Stimulated activated CD4-positive, alpha-beta T cell treated with anti-CD3 and anti-CD28 coated beads, Interleukin-15, amount 100 ng/mL, for 1 hour (primary cell): Measurements from ENCODE around the gene SEMA4C.

Source experiments
- DNase-seq, 2 donors: peaks; one replicate each; pipeline ENCODE4 v3.0.0-alpha.2; 2020; ENCODE audit warnings: low read depth in 1 of 2, low spot score in 1 of 2

The SEMA4C gene

DNA sequence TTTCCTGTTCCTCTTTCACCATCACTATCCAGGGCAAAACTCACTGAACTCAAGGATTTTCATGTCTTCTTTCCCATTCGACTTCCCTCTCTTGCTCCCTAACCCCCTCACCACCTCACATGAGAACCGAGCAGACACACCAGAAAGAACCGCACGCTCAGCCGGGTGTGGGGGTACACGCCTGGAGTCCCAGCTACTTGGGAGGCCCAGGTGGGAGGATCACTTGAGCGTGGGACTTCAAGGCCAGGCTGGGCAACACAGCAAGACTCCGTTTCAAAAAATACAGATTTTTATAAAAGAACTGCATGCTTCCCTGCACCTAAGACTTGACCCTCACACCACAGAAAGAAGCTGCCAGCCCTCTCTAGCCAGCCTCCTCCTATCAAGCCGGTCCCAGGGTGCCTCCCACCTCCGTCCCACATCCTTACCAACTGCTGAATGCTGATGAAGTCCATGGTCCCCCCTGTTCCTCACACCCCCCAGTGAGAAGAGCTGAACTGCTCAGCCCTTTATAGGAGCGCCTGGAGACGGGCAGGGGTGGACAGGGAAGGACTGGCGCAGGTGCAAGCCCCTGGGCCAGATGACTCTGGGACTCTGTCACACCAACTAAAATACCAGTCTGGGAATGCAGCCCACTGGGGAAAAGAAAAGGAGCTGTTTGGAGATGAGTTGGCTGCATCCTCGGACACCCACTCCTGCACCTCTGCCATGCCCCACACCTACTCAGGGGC, 26.2 kb downstream of the SEMA4C start, which contains the start of gene ANKRD23:
Gene ANKRD23 (minus strand): TSS at position 484 of the 731 bp plus-strand sequence. CDS start 29 bp downstream, at position 455.
- DNase-seq, result no peak

DNA sequence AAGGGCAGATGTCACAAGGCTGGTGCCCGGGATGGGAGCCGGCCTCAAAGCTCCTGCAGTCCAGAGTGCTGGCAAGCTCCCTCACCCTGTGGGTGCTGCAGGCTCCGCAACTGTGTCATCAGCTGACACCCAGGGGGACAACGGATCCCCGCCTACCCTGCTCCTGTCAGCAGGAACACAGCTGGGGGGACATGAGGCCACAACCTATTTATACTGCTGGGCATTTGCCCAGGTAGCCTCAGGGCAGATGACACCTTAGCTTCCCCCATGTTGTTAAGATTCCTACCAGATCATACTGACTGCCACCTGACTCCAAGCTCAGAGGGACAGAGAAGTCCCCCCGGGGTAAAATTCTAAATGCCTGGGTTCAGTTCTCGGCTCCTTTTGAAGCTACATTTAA, 27.3 kb downstream of the SEMA4C start:
- no peak for DNase-seq

DNA sequence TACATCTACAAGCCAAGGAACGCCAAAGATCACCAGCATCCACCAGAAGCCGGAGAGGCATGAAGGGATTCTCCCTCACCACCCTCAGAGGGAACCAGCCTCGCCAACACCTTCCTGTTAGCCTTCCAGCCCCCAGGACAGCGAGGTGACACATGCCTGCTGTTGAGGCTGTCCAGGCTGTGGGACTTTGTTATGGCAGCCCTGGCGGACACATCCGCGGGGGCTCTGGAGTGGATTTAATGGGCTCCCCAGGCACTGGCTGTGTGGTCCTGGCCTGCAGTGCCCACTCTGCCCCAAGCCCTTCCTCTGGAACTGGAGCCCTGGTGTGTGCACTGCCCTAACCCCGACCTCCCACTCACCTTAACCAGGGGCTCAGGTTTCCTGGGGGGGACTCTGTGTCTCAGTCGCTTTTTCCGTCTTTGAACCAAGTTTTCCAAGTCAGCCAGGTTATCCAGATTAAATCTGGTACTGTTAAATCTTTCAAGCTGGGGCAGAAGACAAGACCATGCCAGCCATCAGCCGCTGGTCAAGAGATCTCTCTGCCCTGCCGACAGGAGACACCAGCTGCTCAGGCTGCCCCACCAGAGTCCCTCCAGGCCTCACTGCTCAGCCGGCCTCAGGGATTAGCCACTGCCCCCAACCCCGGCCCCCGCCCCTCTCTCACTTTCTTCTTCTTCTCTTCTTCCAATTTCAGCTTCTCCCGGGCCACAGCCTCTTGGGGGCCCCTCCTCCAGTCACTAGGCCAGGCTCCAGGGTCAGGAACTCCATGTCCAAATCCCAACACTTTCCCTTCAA, 28.0 kb downstream of the SEMA4C start:
- no peak for DNase-seq

DNA sequence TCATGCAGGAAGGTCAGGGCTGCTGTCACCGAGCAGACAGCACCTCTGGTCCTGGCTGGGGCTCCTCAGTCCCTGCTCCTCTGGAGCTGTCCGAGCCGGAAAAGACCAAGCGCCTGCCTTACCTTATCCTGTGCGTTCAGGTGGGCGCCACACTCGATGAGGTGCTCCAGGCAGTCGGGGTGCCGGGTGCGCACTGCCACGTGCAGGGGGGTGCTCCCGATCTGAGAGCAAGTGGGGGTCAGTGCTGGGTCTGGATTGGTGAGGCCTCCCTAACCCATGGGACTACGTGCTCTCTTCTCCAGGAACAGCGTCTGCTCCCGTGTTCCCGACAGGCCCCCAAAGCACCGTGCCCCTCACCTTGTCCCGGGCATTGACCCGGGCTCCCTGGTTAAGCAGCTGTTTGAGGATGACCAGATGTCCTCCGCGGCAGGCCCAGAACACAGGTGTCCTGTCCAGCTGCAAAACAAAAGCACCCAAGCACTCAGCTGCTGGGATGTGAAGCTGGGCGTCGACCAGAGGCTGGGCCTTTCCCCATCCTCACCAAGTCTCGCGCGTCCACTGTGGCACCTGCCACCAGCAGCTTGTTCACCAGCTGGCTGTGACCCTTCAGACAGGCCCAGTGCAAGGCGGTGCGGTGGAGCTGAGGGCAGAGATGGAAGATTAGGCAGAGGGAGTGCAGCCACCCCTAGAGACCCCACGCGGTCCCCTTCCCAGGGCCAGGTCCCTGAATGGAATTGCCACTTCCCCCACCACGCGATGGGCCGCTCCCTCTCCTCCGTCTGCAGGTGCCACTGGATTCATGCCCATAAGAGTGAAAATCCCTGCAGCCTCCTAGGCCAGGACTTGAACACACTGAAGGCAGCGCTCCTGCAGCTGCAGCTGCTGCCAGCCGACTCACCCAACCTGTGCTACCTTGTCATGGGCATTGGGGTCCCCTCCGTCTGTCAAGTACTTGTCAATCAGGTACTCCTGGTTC, 29.7 kb downstream of the SEMA4C start:
- no peak for DNase-seq

DNA sequence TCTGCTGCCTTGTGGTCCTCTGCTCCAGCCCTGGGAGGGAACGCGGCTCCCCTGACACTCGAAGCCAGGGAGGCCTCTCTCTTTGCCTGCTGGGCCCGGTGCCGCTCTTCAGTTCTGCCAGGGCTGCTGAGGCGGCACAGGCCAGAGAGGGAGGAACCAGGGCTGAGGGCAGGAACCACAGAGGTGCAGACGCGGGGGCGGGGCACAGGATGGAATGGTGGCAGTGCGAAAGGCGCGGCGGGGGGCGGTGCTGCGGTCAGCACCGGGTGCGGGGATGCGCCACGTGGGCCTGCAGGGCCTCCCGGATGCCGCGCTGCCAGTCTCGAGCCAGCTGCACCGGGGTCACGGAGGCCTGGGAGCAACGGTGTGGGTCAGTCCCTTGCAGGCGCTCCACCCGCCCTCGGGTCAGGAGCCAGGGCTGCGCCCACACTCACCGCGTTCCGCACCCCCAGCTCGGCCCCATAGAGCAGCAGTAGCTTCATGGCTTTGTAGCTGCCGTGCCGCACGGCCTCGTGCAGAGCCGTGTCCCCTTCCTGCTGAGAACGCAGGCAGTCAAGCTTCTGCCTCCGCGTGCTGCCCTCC, 30.5 kb downstream of the SEMA4C start:
- peak; percentile 61 for DNase-seq

DNA sequence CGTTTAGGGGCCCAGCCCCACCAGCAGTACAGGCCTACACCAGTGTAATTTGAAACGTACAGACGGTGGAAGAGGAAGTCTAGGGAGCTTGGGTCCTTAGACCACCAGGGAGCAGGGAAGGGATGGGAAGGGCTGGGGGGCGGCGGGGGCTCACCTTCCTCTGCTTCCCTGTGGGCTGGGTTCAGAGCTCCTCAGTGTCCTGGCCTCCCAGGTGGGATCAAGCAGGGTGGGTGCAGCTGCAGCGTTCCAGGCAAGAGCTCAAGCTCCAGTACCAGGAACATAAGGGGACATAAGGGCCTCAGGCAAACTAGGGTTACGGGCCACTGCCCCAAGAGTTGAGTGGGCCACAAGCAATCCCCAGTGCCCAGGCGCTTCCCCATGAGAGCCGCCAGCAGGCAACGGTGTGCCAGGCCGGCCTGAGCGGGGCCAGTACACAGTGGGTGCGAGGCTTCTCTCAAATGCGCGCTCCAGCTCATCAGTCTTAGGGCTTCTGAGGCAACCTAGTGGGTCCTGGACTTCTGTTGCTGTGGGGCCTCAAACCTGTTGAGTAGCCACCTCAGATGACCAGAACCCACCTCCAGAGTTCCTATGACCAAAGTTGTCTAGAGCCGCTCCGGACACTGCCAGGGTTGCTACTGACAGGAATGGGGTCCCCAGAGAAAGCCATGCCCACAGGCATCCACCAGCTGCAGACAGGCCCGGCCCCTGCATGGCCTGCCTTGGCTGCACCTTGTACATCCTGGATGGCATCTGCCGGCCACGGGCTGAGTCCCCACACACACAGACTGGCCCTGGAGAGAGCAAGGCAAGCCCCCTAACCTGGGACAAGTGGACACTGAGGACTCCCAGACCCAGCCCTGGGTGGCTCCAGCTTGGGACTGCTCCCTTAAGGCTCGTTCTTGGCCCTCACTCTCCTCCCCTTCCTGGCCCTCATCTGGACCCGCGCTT, 31.3 kb downstream of the SEMA4C start:
- DNase-seq, result no peak

DNA sequence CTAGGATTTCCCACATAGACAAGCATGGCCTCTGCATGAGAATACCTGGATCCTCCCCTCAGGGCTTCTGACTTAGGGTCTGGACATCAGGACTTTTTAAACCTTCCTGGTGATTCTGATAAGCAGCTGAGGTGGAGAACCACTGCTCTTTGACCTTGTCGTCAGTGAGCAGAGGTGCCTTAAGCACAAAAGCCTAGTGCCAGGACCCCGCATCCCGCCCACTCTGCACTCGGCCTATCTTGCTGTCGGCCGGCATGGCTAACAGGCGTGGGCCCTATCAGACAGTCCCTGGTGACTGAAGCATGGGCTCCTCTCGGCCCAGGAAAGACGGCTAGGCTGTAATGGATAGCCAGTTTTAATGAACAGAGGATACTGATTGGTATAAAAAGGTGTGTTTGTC, 32.3 kb downstream of the SEMA4C start:
- no peak for DNase-seq

DNA sequence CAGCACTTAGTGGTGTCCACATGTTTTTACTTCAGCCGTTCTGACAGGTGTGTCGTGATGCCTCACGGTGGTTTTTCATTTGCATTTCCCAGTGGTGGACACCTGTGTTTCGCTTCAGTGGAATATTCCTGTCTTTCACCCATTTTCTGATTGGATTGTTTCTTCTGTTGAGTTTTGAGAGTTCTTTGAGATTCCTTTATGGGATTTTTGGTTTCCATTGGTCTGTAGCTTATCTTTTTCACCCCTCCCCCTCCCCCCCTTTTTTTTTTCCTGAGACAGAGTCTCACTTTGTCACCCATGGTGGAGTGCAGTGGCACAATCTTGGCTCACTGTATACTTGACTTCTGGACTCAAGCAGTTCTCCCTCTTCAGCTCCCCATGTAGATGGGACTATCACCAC, 34.0 kb downstream of the SEMA4C start:
- no peak for DNase-seq

DNA sequence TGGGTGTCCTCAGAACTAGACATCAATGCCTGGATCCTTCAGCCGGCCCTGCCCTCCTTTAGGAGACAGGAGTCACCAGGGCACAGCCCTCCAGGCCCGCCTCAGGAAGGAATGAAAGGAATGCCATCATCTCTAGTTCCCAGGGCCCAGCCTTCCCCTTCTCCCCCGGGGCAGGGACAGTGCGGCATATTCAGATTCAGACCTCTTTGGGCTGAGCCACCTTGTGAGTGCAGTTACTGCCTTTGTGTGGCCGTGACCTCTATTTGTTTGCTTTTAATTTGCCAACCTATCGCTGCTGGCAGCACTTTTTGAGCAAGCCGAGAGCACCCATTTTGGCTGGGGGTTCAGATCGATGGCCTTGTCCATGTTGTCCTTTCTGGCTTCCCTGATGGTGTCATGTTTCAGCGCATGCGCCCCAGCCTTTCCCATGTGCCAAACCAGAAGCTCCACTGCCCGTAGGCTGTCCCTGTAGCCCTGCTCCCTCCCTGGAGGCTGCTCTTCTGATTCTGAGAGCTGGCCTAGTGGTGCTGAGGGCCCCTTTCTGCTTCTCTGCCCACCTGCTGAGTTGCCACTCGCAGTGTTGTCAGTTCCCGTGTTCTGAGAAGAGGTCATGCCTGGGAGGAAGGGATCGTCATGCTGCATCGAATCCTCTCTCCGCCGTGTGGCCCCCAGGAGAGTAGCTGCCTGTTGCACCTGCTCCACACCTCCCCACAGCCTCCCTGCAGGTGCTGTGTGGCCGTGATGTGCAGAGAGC, 36.9 kb downstream of the SEMA4C start:
- DNase-seq, result no peak

DNA sequence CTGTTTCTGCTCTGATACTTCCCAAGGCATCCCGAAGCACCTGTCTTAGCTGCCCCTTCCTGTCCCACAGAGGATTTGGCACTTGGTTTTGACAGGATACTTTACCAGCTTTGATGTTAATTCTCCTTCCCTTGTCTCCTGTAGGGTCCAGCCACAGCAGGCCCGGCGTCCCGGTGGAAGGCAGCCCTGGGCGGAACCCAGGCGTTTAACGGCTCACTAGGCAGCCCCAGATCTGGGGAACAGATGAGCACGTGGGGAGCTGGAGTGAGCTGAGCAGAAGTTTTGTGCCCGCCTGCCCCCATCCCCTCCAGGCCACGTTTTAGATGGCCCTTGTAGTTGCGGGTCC, 37.5 kb downstream of the SEMA4C start:
- no peak for DNase-seq

DNA sequence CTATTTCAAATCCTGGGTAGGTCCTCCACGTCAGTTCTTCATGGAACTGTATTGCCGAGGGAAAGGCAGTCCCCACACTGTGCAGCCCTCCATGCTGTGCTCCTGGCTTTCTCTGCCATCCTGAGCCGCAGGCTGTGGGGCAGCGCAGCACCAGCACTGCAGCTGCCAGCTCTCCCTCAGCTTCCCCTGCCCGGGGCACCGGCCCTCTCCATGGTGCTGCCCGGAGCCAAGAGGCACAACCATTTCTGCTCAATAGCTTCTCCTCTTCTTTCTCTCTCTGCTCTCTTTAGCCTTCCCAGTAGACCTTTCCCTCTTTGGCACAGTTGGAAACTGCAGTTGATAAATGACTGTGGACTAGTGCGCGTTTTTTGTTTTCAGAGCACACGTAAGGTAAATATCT, 38.2 kb downstream of the SEMA4C start:
- DNase-seq, result no peak

DNA sequence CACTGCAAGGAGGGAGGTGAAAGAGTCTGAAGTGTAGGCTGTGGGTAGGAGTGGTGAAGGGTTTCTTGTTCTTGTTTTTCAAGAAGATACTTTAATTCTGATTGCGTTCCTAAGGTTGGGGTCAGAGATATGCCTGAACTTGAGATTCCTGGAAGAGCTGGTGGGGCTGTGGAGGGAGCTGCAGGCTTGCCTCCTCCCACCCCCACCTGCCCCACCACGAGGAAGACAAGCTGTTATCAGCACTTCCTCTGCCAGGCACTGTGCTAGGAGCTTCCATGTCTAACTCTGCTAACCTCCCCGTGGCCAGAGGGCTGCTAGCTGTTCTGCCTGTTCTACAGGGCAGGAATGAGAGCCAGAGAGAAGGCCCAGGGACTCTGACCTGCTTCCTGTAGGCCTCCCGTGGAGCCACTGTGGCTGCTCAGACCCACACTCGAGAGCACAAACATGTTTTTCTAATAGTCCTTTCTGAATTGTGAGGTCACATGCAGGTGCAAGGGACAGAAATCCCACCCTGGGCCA, 39.8 kb downstream of the SEMA4C start:
- no peak for DNase-seq

DNA sequence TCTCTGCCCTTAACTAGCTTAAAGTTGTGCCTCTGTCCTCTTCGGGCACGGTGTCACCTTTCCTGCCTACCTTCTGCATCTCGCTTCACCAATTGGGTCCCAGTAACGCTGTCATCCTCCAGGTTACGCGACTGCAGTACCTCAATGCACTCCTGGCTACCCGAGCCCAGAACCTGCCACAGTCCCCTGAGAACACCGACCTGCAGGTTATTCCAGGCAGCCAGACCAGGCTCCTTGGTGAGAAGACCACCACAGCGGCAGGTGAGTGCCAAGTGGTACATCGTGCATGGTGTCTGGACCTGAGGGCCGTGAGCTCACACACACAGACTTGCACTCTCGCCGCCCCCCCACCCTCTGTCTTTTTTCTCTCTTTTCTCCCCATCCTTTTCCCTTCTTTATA, 41.0 kb downstream of the SEMA4C start:
- DNase-seq, result no peak

DNA sequence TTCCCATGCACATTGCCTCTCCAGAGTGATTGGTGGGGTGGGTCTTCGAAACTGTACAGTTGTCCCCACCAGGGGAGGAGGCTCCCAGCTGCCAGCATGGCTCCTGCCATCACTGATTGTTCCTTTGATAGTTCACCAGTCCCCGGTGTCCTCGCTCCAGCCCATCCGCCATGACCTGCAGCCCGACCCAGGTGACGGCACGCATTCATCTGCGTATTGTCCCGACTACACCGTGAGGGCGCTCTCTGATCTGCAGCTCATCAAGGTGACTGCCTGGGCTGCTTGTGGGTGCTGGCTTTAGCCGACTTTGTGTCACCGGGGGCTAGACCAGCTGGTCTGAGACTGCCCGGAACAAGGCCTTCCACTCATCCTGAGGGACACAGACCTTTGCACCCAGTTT, 41.4 kb downstream of the SEMA4C start:
- no peak for DNase-seq

DNA sequence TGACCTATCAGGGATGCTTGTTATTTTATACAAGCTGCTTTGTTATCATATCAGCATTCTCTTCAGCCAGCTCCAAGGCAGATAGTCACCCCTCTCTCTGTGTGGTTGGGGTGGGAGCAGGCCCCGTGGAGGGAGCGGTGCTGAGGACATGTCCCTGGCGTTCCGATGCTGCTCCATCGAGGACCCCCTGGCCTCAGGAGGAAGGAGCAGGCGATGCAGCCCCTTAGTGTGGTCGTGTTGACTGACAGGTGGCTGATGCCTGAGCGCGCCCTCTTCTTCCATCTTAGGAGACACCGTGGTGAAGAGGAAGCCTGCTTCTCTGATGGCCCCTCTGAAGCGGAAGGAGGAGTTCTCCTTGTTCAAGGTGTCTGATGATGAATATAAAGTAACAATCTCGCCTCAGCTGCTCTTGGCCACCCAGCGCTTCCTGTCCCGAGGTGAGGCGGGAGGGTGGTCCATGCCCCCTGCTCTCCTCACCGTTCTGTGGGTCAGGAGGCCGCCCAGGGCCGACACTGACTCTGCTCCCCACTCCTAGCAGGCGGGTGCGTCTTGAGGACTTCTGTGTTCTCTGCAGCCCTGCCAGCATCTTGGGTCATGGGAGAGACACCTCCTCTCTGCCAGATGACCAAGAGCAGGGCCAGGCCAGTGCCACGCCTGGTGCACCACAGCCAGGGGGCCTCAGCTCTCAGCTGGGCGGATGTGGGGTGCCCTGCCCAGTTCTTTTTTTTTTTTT, 43.2 kb downstream of the SEMA4C start:
- no peak for DNase-seq

DNA sequence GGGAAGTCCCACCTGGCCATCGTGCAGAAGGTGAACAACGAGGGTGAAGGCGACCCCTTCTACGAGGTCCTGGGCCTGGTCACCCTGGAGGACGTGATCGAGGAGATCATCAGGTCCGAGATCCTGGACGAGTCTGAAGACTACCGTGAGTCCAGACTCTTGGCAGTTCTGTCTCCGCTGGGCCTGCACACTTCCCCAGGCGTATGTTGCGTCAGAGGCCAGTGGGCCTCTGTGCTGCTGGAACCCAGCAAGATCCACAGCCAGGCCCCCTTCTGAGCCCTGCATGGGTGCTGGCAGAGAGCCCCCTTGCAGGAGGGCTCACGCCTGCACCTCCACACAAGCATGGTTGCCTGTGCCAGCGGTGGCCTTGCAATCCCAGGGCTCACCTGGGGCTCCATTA, 44.8 kb downstream of the SEMA4C start:
- no peak for DNase-seq

DNA sequence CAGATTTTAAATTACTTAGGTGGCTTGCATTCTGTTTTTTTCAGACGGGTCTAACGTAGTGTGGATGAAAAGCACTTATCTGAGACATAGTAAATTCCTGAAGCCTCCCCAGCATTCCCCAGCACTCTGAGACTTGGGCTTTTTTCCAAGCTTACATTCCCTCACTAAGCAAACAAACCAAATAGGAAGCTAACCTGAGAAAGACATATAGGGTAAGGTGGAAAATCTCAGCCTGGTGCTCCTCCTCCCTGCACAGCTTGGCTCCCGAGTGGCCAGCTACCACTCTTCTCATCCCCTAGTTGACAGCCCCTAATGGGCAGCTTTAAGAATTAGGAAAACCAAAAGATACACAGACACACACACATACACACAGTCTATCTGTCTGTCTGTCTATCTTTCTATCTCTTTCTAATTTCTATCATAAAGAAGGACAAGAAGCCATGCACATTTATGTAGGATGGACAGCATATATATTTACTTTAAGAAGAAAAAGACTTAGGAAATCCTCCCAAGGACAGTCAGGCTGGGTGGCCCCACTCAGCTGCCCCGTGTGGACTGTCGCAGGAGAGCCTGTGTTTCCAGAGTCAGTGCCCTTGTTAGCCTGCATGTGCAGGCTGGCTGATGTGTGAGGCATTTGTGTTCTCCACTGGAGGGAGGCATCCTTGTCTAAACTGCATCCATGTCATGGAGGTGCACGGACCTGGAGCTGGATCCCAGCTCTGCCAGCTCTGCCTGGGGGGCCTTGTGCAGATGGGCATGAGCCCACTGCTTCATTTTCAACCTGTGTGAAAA, 45.6 kb downstream of the SEMA4C start:
- no peak for DNase-seq

DNA sequence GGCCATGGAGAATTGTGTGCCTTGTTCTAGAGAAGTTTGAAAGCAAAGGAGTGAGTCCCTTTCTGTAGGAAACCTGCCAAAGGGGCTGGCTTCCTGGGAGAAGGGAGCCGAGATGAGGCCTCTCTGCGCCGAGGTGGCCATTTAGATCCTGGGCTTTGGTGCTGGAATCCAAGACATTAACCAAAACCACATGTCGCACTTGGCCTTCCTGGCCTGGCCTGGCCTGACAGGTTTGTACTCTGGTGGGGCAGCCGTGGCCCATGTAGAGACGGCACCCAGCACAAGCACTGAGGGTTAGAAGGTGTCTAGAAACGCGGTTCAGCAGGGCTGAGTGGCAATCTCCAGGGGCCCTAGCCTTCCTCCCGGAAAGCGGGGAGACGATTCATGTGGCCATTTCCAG, 46.7 kb downstream of the SEMA4C start:
- no peak for DNase-seq
